ENCODE measurements around the gene B4GALT3. TPM values are rescaled to one million over a fixed set of nuclear protein-coding genes. Genes with fewer than 3 reads are reported as not detected.

The B4GALT3 gene
- total RNA-seq, 2 donors from 2014 or later, result 38.2 to 68.7 TPM

DNA sequence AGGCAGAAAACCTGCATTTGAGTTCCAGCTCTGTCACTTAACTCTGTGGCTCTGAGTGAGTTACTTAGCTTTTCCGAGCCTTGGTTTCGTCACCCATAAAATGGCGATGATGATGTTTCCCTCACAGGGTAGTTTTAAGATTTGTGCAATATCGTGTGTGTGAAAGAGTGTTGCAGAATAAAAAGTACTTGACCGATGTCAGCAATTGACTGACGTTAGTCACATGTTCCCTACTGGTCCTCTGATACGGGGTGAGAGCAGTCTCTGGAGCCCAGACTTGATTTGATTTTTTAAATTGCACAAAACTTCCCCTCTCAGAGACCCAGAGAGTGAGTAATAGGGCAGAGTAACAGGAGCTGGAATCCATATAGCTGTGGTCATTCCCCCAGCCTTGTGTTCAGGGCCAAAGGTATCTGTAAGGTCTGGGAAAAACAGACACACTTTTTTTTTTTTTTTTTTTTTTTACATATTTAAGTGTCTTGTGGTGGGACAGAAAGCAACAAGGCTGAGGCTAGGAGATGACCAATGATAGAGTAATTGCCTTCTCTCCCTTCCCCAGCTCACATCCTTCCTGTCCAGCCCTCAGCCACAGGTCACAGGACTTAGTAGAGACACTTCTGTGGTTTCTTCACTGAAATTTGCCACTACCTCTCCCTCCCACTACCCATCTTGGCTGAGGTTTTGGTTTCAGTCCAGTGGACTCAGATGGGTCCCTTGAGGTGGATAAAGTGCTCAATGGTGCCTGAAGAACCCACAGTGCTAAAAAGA is 39.8 kb upstream of the B4GALT3 start:
- intact Hi-C loops (cut with DNase I), result no loop called here
- H3K4me3 ChIP-seq, result no peak overlapping the region
- WGBS, result 70% methylated on average over 7 of the region's 7 CpGs
- no peaks in the 10 kb centered on the region for H3K9me3 ChIP-seq
- no peaks in the 10 kb centered on the region for H3K4me1 ChIP-seq (replicated peaks)
- TF ChIP-seq CTCF (IDR thresholded peaks at IDR 0.05), result no peak
- TF ChIP-seq POLR2A (IDR thresholded peaks at IDR 0.05), result no peak
- TF ChIP-seq POLR2AphosphoS5 (IDR thresholded peaks at IDR 0.05), result no peak
- H3K27ac ChIP-seq, result no peak overlapping the region
- peaks cover 8 to 18% of the 10 kb centered on the region in 2 donors for H3K36me3 ChIP-seq
- H3K27me3 ChIP-seq (replicated peaks; ENCODE audit: insufficient read depth), result no peaks in the 10 kb centered on the region
- no peak for DNase-seq (ENCODE audit: low spot score)

DNA sequence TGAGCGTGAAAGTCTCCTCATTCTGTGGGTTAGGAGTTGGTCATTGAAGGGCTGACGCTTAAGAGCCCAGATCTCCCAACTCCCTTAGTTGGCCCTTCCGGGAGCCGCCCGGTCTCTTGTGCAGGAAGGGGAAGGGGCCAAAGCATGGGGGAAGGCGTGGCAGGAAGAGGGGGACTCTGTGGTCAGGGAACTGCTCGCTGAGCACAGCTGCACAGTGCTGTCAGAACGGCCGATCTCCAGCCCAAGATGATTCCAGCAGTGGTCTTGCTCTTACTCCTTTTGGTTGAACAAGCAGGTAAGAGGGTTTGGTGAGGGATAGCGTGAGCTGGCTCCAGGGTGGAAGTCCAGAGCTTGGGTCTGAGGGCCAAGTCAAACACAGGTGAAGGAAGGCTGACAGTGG is 37.8 kb upstream of the B4GALT3 start, which contains the start of gene FCER1G:
Gene FCER1G (plus strand): TSS at position 220 of the 400 bp plus-strand sequence. CDS start 27 bp downstream, at position 247.
- Histone ChIP-seq H3K27me3 (replicated peaks; ENCODE audit: insufficient read depth) (no peaks in the 10 kb centered on the region), H3K4me1 (replicated peaks) (no peaks in the 10 kb centered on the region), H3K27ac (no peak within 1 kb of the TSS), H3K9me3 (no peaks in the 10 kb centered on the region), H3K4me3 (no peak within 1 kb of the TSS), H3K36me3 (peaks cover 8 to 22% of the 10 kb centered on the region in 2 donors)
- DNase-seq (ENCODE audit: low spot score), result no peak
- WGBS, result 75% methylated on average over 10 of the region's 10 CpGs
- intact Hi-C loops (cut with DNase I), result no loop called here
- TF ChIP-seq CTCF (IDR thresholded peaks at IDR 0.05), result no peak
- TF ChIP-seq POLR2A (IDR thresholded peaks at IDR 0.05), result no peak
- TF ChIP-seq POLR2AphosphoS5 (IDR thresholded peaks at IDR 0.05), result no peak

DNA sequence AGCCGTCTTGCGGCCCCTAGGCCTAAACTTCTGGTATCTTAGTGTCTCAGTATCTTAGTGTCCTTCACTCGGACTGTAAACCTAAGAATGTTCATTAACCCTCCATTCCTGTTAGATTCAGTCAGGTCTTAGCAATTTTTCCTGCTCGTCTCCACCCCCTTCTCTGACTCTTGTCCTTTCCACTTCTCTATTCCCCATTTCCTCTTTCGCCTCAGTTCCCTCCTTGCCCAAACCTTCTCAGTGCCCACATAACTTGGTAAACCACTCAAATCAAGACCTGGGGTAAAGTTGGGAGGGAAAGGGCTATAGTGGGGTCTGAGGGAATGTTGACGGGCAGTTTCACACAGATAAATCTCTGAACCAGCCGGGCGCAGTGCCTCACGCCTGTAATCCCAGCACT is 37.1 kb upstream of the B4GALT3 start:
- Histone ChIP-seq H3K27ac (no peak overlapping the region), H3K27me3 (replicated peaks; ENCODE audit: insufficient read depth) (no peaks in the 10 kb centered on the region), H3K9me3 (no peaks in the 10 kb centered on the region), H3K4me1 (replicated peaks) (no peaks in the 10 kb centered on the region), H3K4me3 (no peak overlapping the region), H3K36me3 (peaks cover 8 to 22% of the 10 kb centered on the region in 2 donors)
- TF ChIP-seq POLR2AphosphoS5 (IDR thresholded peaks at IDR 0.05), result no peak
- no peak for TF ChIP-seq POLR2A (IDR thresholded peaks at IDR 0.05)
- no peak for TF ChIP-seq CTCF (IDR thresholded peaks at IDR 0.05)
- 91% methylated on average over 9 of the region's 9 CpGs for WGBS
- intact Hi-C loops (cut with DNase I), result no loop called here
- DNase-seq (ENCODE audit: low spot score), result no peak

DNA sequence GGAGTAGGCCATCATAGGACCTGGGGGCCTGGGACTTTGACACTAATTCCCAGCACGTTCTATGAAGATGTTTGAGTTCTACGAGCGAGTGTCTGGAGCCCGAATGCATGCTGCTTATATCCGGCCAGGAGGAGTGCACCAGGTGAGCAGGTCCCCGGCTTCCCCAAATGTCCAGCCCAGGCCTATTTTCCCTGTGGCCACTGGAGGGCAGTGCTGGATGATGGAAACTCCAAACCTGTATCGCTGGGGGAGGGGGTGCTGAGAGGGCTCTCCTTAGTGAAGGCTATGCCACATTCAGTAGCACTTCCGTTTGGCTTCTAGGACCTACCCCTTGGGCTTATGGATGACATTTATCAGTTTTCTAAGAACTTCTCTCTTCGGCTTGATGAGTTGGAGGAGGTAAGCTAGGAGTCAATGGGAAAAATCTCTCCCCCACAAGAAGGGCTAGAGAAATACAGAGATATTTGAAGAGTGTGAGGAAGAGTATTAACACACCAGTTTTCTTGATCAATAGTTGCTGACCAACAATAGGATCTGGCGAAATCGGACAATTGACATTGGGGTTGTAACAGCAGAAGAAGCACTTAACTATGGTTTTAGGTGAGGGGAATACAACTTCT is 32.6 kb upstream of the B4GALT3 start:
- intact Hi-C loops (cut with DNase I), result no loop called here
- Histone ChIP-seq H3K4me1 (replicated peaks) (no peaks in the 10 kb centered on the region), H3K27me3 (replicated peaks; ENCODE audit: insufficient read depth) (no peaks in the 10 kb centered on the region), H3K9me3 (no peaks in the 10 kb centered on the region), H3K4me3 (no peak overlapping the region), H3K27ac (peak overlapping the region in 1 of 2 donors; percentile 5), H3K36me3 (peaks cover 8 to 26% of the 10 kb centered on the region in 2 donors)
- TF ChIP-seq POLR2AphosphoS5 (IDR thresholded peaks at IDR 0.05), result peak; percentile 33
- TF ChIP-seq POLR2A (IDR thresholded peaks at IDR 0.05), result no peak
- peak; percentile 63 to 91 (median 76) for TF ChIP-seq CTCF (IDR thresholded peaks at IDR 0.05)
- DNase-seq (ENCODE audit: low spot score), result peak; percentile 52
- WGBS, result 35% methylated on average over 11 of the region's 11 CpGs

All from prostate gland (tissue), 2 donors.